Measurements from ENCODE around the gene DCDC2. TPM values are rescaled to one million over a fixed set of nuclear protein-coding genes. Genes with fewer than 3 reads are reported as not detected.
"Not testable (repeated sequence)": the region's sequence is repeated elsewhere in the genome, so short reads cannot be mapped to it uniquely, and the experiment has no call there.

DCDC2 gene
- total RNA-seq, 2 donors from 2014 or later: 0.15 TPM; not detected in 1

GRCh38 chr6:24329451-24329850 is 28.4 kb downstream of the DCDC2 start:
- H3K27me3 Mint-ChIP-seq: peaks cover 20% of the 10 kb centered on the region
- H3K36me3 Mint-ChIP-seq (ENCODE audit: low read depth): no peaks in the 10 kb centered on the region
- H3K4me3 Mint-ChIP-seq: no peak overlapping the region
- H3K9me3 ChIP-seq (ENCODE audit: control insufficient read depth, low read length, poor library complexity, severe bottlenecking): no peaks in the 10 kb centered on the region
- H3K4me1 Mint-ChIP-seq: no peaks in the 10 kb centered on the region
- no peak for ATAC-seq
- no peak for DNase-seq
- H3K27ac Mint-ChIP-seq: no peak overlapping the region

- no peaks in the 10 kb centered on the region for H3K4me1 Mint-ChIP-seq
- peaks cover 21% of the 10 kb centered on the region for H3K27me3 Mint-ChIP-seq
- ATAC-seq (no peak), DNase-seq (no peak)
- H3K36me3 Mint-ChIP-seq (ENCODE audit: low read depth): no peaks in the 10 kb centered on the region
- H3K27ac Mint-ChIP-seq: no peak overlapping the region
- H3K4me3 Mint-ChIP-seq: no peak overlapping the region
- no peaks in the 10 kb centered on the region for H3K9me3 ChIP-seq (ENCODE audit: control insufficient read depth, low read length, poor library complexity, severe bottlenecking)
These were observed 28.8 kb downstream of the DCDC2 start for GRCh38 chr6:24329022-24329421.

- no peaks in the 10 kb centered on the region for H3K4me1 Mint-ChIP-seq
- H3K9me3 ChIP-seq (ENCODE audit: control insufficient read depth, low read length, poor library complexity, severe bottlenecking): no peaks in the 10 kb centered on the region
- DNase-seq (no peak), ATAC-seq (no peak)
- H3K27ac Mint-ChIP-seq: no peak overlapping the region
- H3K36me3 Mint-ChIP-seq (ENCODE audit: low read depth): no peaks in the 10 kb centered on the region
- no peak overlapping the region for H3K4me3 Mint-ChIP-seq
- peaks cover 32% of the 10 kb centered on the region for H3K27me3 Mint-ChIP-seq
These were observed 30.1 kb downstream of the DCDC2 start for GRCh38 chr6:24327756-24328155.

- no peaks in the 10 kb centered on the region for H3K4me1 Mint-ChIP-seq
- H3K4me3 Mint-ChIP-seq: no peak overlapping the region
- no peak for ATAC-seq
- no peaks in the 10 kb centered on the region for H3K9me3 ChIP-seq (ENCODE audit: control insufficient read depth, low read length, poor library complexity, severe bottlenecking)
- peaks cover 47% of the 10 kb centered on the region for H3K27me3 Mint-ChIP-seq
- H3K36me3 Mint-ChIP-seq (ENCODE audit: low read depth): no peaks in the 10 kb centered on the region
- no peak overlapping the region for H3K27ac Mint-ChIP-seq
- no peak for DNase-seq
These were observed 31.9 kb downstream of the DCDC2 start for GRCh38 chr6:24325978-24326377.

- H3K36me3 Mint-ChIP-seq (ENCODE audit: low read depth): no peaks in the 10 kb centered on the region
- peaks cover 47% of the 10 kb centered on the region for H3K27me3 Mint-ChIP-seq
- H3K9me3 ChIP-seq (ENCODE audit: control insufficient read depth, low read length, poor library complexity, severe bottlenecking): no peaks in the 10 kb centered on the region
- H3K4me3 Mint-ChIP-seq: no peak overlapping the region
- ATAC-seq (no peak), DNase-seq (no peak)
- H3K27ac Mint-ChIP-seq: no peak overlapping the region
- no peaks in the 10 kb centered on the region for H3K4me1 Mint-ChIP-seq
These were observed 33.2 kb downstream of the DCDC2 start for GRCh38 chr6:24324617-24325016.

GRCh38 chr6:24323632-24324337 is 34.1 kb downstream of the DCDC2 start:
- Mint-ChIP-seq H3K4me1 (no peaks in the 10 kb centered on the region), H3K27me3 (peaks cover 38% of the 10 kb centered on the region), H3K36me3 (ENCODE audit: low read depth) (no peaks in the 10 kb centered on the region), H3K4me3 (no peak overlapping the region), H3K27ac (no peak overlapping the region)
- DNase-seq: no peak
- H3K9me3 ChIP-seq (ENCODE audit: control insufficient read depth, low read length, poor library complexity, severe bottlenecking): no peaks in the 10 kb centered on the region
- ATAC-seq: no peak

GRCh38 chr6:24322924-24323323 is 34.9 kb downstream of the DCDC2 start:
- Mint-ChIP-seq H3K36me3 (ENCODE audit: low read depth) (no peaks in the 10 kb centered on the region), H3K27ac (no peak overlapping the region), H3K27me3 (peaks cover 36% of the 10 kb centered on the region), H3K4me1 (no peaks in the 10 kb centered on the region), H3K4me3 (no peak overlapping the region)
- ATAC-seq (no peak), DNase-seq (no peak)
- no peaks in the 10 kb centered on the region for H3K9me3 ChIP-seq (ENCODE audit: control insufficient read depth, low read length, poor library complexity, severe bottlenecking)

GRCh38 chr6:24322446-24322845 is 35.4 kb downstream of the DCDC2 start:
- DNase-seq; H3K9me3 ChIP-seq (ENCODE audit: control insufficient read depth, low read length, poor library complexity, severe bottlenecking); H3K36me3 Mint-ChIP-seq (ENCODE audit: low read depth); ATAC-seq; H3K4me3 Mint-ChIP-seq; H3K27ac Mint-ChIP-seq; H3K4me1 Mint-ChIP-seq: not testable (repeated sequence)
- peaks cover 36% of the 10 kb centered on the region for H3K27me3 Mint-ChIP-seq

- ATAC-seq (no peak), DNase-seq (no peak)
- Mint-ChIP-seq H3K4me3 (no peak overlapping the region), H3K36me3 (ENCODE audit: low read depth) (no peaks in the 10 kb centered on the region), H3K27ac (no peak overlapping the region), H3K4me1 (no peaks in the 10 kb centered on the region), H3K27me3 (peaks cover 36% of the 10 kb centered on the region)
- no peaks in the 10 kb centered on the region for H3K9me3 ChIP-seq (ENCODE audit: control insufficient read depth, low read length, poor library complexity, severe bottlenecking)
These were observed 36.2 kb downstream of the DCDC2 start for GRCh38 chr6:24321538-24322162.

- DNase-seq: no peak
- no peaks in the 10 kb centered on the region for H3K4me1 Mint-ChIP-seq
- peaks cover 12% of the 10 kb centered on the region for H3K27me3 Mint-ChIP-seq
- no peaks in the 10 kb centered on the region for H3K9me3 ChIP-seq (ENCODE audit: control insufficient read depth, low read length, poor library complexity, severe bottlenecking)
- no peaks in the 10 kb centered on the region for H3K36me3 Mint-ChIP-seq (ENCODE audit: low read depth)
- no peak for ATAC-seq
- no peak overlapping the region for H3K4me3 Mint-ChIP-seq
- H3K27ac Mint-ChIP-seq: no peak overlapping the region
These were observed 44.4 kb downstream of the DCDC2 start for GRCh38 chr6:24313251-24314141.

- H3K36me3 Mint-ChIP-seq (ENCODE audit: low read depth); H3K27ac Mint-ChIP-seq; H3K4me1 Mint-ChIP-seq; DNase-seq; H3K9me3 ChIP-seq (ENCODE audit: control insufficient read depth, low read length, poor library complexity, severe bottlenecking); H3K4me3 Mint-ChIP-seq; ATAC-seq: not testable (repeated sequence)
- peaks cover 12% of the 10 kb centered on the region for H3K27me3 Mint-ChIP-seq
These were observed 46.1 kb downstream of the DCDC2 start for GRCh38 chr6:24311775-24312174.

- H3K27ac Mint-ChIP-seq: no peak overlapping the region
- ATAC-seq: no peak
- H3K4me3 Mint-ChIP-seq: no peak overlapping the region
- peaks cover 11% of the 10 kb centered on the region for H3K27me3 Mint-ChIP-seq
- DNase-seq: no peak
- no peaks in the 10 kb centered on the region for H3K9me3 ChIP-seq (ENCODE audit: control insufficient read depth, low read length, poor library complexity, severe bottlenecking)
- H3K36me3 Mint-ChIP-seq (ENCODE audit: low read depth): no peaks in the 10 kb centered on the region
- peaks cover under 1% of the 10 kb centered on the region for H3K4me1 Mint-ChIP-seq
These were observed 50.0 kb downstream of the DCDC2 start for GRCh38 chr6:24307881-24308280.

- no peak overlapping the region for H3K27ac Mint-ChIP-seq
- no peaks in the 10 kb centered on the region for H3K9me3 ChIP-seq (ENCODE audit: control insufficient read depth, low read length, poor library complexity, severe bottlenecking)
- no peak overlapping the region for H3K4me3 Mint-ChIP-seq
- H3K27me3 Mint-ChIP-seq: peaks cover 18% of the 10 kb centered on the region
- no peaks in the 10 kb centered on the region for H3K36me3 Mint-ChIP-seq (ENCODE audit: low read depth)
- no peak for DNase-seq
- peaks cover 6% of the 10 kb centered on the region for H3K4me1 Mint-ChIP-seq
- no peak for ATAC-seq
These were observed 50.9 kb downstream of the DCDC2 start for GRCh38 chr6:24306936-24307335.
